ENCODE data around the gene RCOR1.

The RCOR1 gene

DNA sequence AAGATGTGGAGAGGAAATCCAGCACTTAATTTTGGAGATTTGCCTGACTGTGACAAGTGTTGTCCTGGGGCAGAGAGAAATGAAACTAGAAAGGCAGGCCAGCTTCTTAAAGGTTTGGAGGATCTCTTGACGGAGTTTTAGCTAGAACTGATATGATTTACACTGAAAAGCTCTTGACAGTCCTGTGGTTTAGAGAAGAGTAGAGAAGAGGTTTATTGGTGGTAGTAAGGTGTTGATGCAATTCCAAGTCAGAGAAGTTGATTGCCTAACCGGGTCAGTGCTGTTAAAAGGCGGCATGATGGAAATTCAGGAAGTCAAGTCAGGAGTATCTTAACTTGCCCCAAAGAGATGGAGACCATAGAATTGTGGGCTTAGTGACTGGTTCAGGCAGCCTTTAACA lies 95.8 kb downstream of the RCOR1 start:
- DNase-seq (ENCODE audit: low read depth in 1 of 2, low spot score in 1 of 2): peak; percentile 28 to 78
- TF ChIP-seq, protein P1, sequence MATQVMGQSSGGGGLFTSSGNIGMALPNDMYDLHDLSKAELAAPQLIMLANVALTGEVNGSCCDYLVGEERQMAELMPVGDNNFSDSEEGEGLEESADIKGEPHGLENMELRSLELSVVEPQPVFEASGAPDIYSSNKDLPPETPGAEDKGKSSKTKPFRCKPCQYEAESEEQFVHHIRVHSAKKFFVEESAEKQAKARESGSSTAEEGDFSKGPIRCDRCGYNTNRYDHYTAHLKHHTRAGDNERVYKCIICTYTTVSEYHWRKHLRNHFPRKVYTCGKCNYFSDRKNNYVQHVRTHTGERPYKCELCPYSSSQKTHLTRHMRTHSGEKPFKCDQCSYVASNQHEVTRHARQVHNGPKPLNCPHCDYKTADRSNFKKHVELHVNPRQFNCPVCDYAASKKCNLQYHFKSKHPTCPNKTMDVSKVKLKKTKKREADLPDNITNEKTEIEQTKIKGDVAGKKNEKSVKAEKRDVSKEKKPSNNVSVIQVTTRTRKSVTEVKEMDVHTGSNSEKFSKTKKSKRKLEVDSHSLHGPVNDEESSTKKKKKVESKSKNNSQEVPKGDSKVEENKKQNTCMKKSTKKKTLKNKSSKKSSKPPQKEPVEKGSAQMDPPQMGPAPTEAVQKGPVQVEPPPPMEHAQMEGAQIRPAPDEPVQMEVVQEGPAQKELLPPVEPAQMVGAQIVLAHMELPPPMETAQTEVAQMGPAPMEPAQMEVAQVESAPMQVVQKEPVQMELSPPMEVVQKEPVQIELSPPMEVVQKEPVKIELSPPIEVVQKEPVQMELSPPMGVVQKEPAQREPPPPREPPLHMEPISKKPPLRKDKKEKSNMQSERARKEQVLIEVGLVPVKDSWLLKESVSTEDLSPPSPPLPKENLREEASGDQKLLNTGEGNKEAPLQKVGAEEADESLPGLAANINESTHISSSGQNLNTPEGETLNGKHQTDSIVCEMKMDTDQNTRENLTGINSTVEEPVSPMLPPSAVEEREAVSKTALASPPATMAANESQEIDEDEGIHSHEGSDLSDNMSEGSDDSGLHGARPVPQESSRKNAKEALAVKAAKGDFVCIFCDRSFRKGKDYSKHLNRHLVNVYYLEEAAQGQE (IDR thresholded peaks at IDR 0.05; ENCODE audit: insufficient replicate concordance, low read depth): no peak
- TF ChIP-seq POLR2AphosphoS5 (IDR thresholded peaks at IDR 0.05; ENCODE audit: low read depth) (peak; percentile 21; the same call in 1 of the 2 replicates), SPI1 (IDR thresholded peaks at IDR 0.05; ENCODE audit: borderline replicate concordance, low read depth) (peak; percentile 68)
- Histone ChIP-seq H3K27ac (replicated peaks) (no peak overlapping the region), H3K27me3 (ENCODE audit: insufficient read depth, poor library complexity, severe bottlenecking) (no peaks in the 10 kb centered on the region), H3K4me3 (replicated peaks; ENCODE audit: insufficient read depth, low read length) (no peak overlapping the region)

DNA sequence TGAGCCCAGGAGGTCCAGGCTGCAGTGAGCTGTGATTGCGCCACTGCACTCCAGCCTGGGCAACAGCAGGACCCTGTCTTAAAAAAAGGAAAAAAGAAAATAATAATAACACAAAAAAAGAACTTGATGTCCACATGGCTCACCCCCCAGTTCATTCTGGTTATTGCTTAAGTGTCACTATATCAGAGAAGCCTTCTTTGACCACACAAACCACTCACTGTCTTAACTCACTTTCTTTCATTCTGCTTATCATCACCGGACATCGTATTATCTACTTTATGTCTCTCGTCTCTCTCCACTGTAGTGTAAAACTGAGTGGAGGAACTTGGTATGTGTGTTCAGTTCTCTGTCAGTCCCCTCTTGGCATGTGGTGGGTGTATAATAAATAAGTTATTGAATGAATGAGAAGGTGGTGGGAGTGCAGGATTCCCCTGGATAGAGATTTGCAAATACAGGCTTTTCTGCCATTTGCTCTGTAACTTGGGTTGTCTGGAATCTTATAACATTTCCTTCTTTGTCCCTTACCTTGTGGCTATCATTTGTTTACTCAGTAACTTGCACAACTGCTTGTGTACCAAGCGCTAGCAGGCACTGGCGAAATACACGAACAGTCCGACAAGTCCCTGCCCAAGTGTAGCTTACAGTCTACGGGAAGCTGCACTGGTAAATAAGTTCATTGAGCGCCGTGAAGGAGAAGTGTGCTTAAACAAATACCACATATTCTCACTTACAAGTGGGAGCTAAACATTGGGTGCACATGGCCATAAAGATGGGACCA lies 98.2 kb downstream of the RCOR1 start:
- H3K27ac ChIP-seq (replicated peaks): no peak overlapping the region

DNA sequence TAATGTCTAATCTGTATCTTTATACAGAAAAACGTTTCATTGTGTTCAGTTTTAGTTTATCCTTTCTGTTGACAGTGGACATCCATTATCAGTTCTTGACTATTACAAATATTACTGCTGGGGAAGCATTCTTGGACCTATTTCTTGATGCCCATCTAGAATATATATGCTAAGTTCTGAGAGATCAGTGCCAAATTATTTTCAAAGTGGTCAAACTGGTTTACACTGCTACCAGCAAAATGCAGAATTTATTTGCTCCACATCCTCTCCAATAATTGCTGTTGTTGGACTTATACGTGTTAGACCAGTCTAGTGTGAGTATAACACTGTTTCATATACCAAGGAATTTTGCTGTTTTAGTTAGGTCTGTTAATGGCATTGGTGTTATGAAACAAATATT lies 99.3 kb downstream of the RCOR1 start:
- TF ChIP-seq, protein P2, sequence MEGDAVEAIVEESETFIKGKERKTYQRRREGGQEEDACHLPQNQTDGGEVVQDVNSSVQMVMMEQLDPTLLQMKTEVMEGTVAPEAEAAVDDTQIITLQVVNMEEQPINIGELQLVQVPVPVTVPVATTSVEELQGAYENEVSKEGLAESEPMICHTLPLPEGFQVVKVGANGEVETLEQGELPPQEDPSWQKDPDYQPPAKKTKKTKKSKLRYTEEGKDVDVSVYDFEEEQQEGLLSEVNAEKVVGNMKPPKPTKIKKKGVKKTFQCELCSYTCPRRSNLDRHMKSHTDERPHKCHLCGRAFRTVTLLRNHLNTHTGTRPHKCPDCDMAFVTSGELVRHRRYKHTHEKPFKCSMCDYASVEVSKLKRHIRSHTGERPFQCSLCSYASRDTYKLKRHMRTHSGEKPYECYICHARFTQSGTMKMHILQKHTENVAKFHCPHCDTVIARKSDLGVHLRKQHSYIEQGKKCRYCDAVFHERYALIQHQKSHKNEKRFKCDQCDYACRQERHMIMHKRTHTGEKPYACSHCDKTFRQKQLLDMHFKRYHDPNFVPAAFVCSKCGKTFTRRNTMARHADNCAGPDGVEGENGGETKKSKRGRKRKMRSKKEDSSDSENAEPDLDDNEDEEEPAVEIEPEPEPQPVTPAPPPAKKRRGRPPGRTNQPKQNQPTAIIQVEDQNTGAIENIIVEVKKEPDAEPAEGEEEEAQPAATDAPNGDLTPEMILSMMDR (IDR thresholded peaks at IDR 0.05; ENCODE audit: insufficient read depth, low read length): no peak
- TF ChIP-seq POLR2AphosphoS5 (IDR thresholded peaks at IDR 0.05; ENCODE audit: low read depth) (no peak), GABPA (IDR thresholded peaks at IDR 0.05; ENCODE audit: low read depth) (no peak), SPI1 (IDR thresholded peaks at IDR 0.05; ENCODE audit: borderline replicate concordance, low read depth) (no peak)
- TF ChIP-seq, protein P1 (IDR thresholded peaks at IDR 0.05; ENCODE audit: insufficient replicate concordance, low read depth): no peak
- no peak for DNase-seq (ENCODE audit: low read depth in 1 of 2, low spot score in 1 of 2)
- no peak overlapping the region for H3K27ac ChIP-seq (replicated peaks)
- H3K4me3 ChIP-seq (replicated peaks; ENCODE audit: insufficient read depth, low read length): no peak overlapping the region
- no peaks in the 10 kb centered on the region for H3K27me3 ChIP-seq (ENCODE audit: insufficient read depth, poor library complexity, severe bottlenecking)

More for the DNA sequence above, 98.2 kb downstream of the RCOR1 start:
- TF ChIP-seq SPI1 (IDR thresholded peaks at IDR 0.05; ENCODE audit: borderline replicate concordance, low read depth) (no peak), GABPA (IDR thresholded peaks at IDR 0.05; ENCODE audit: low read depth) (no peak), POLR2AphosphoS5 (IDR thresholded peaks at IDR 0.05; ENCODE audit: low read depth) (no peak)
- TF ChIP-seq, protein P1 (IDR thresholded peaks at IDR 0.05; ENCODE audit: insufficient replicate concordance, low read depth): no peak
- TF ChIP-seq, protein P2 (IDR thresholded peaks at IDR 0.05; ENCODE audit: insufficient read depth, low read length): no peak
- peak in 1 of 2 experiments; percentile 21 for DNase-seq (ENCODE audit: low read depth in 1 of 2, low spot score in 1 of 2)
- no peak overlapping the region for H3K4me3 ChIP-seq (replicated peaks; ENCODE audit: insufficient read depth, low read length)
- no peaks in the 10 kb centered on the region for H3K27me3 ChIP-seq (ENCODE audit: insufficient read depth, poor library complexity, severe bottlenecking)

Measured in HL-60 (cell line).